ENCODE results near the gene SPOCK2. TPM values are rescaled to one million over a fixed set of nuclear protein-coding genes. Genes with fewer than 3 reads are reported as not detected.
A peak's percentile ranks its signal among the peaks of the same experiment; 100 is the strongest.

Gene SPOCK2
- total and polyA plus RNA-seq, 10 donors, result 12.6 to 64.3 (median 40.5) TPM

GRCh38 chr10:72085166-72085565, 3.2 kb downstream of the SPOCK2 start:
- peaks cover 0 to 5% (median 0%) of the 10 kb centered on the region in 6 donors for H3K36me3 ChIP-seq
- TF ChIP-seq POLR2AphosphoS5 (IDR thresholded peaks at IDR 0.05) (no peak), CTCF (IDR thresholded peaks at IDR 0.05 in 8 of 11, conservative IDR thresholded peaks at IDR 0.05 in 3 of 11) (no peak), POLR2A (IDR thresholded peaks at IDR 0.05) (no peak)
- peaks cover 10 to 100% (median 69%) of the 10 kb centered on the region in 6 donors for H3K4me1 ChIP-seq
- intact Hi-C loops (cut with DNase I; ENCODE audit: low total_unique reads), result no loop called here
- WGBS, 5 donors, result 86 to 98% (median 96%) methylated on average over 6 of the region's 6 CpGs
- H3K9me3 ChIP-seq, result no peaks in the 10 kb centered on the region
- peak overlapping the region in 3 of 8 donors; percentile 89 to 91 (median 90) for H3K27ac ChIP-seq
- no peak overlapping the region for H3K4me3 ChIP-seq
- H3K27me3 ChIP-seq (replicated peaks in 1 of 7), result peaks cover 0 to 30% (median 16%) of the 10 kb centered on the region in 7 donors
- no peak for DNase-seq

GRCh38 chr10:72083790-72084459, 4.4 kb downstream of the SPOCK2 start:
- H3K4me3 ChIP-seq, result peak overlapping the region in 2 of 8 donors; percentile 8 to 43
- no peaks in the 10 kb centered on the region for H3K9me3 ChIP-seq
- intact Hi-C loops (cut with DNase I; ENCODE audit: low total_unique reads), result no loop called here
- peak overlapping the region in 3 of 8 donors; percentile 29 to 91 (median 89) for H3K27ac ChIP-seq
- DNase-seq, result peak; percentile 72
- TF ChIP-seq CTCF (IDR thresholded peaks at IDR 0.05 in 8 of 11, conservative IDR thresholded peaks at IDR 0.05 in 3 of 11), result no peak
- peak; percentile 8 to 49 (median 12) for TF ChIP-seq POLR2AphosphoS5 (IDR thresholded peaks at IDR 0.05)
- TF ChIP-seq POLR2A (IDR thresholded peaks at IDR 0.05), result no peak
- peaks cover 0 to 5% (median 0%) of the 10 kb centered on the region in 6 donors for H3K36me3 ChIP-seq
- 76 to 87% (median 83%) methylated on average over 9 to 16 of the region's 16 CpGs for WGBS, 5 donors
- H3K27me3 ChIP-seq (replicated peaks in 1 of 7), result peaks cover 0 to 28% (median 16%) of the 10 kb centered on the region in 7 donors
- peaks cover 14 to 100% (median 74%) of the 10 kb centered on the region in 6 donors for H3K4me1 ChIP-seq

- 83 to 90% (median 88%) methylated on average over 5 to 6 of the region's 6 CpGs for WGBS, 5 donors
- DNase-seq, result no peak
- Histone ChIP-seq H3K36me3 (peaks cover 0 to 5% (median 0%) of the 10 kb centered on the region in 6 donors), H3K4me3 (peak overlapping the region in 2 of 8 donors; percentile 8 to 43), H3K27ac (peak overlapping the region in 2 of 8 donors; percentile 89 to 91), H3K4me1 (peaks cover 14 to 100% (median 67%) of the 10 kb centered on the region in 6 donors), H3K27me3 (replicated peaks in 1 of 7) (peaks cover 0 to 19% (median 14%) of the 10 kb centered on the region in 7 donors), H3K9me3 (no peaks in the 10 kb centered on the region)
- intact Hi-C loops (cut with DNase I; ENCODE audit: low total_unique reads), result no loop called here
- TF ChIP-seq POLR2AphosphoS5 (IDR thresholded peaks at IDR 0.05), result no peak
- no peak for TF ChIP-seq CTCF (IDR thresholded peaks at IDR 0.05 in 8 of 11, conservative IDR thresholded peaks at IDR 0.05 in 3 of 11)
- TF ChIP-seq POLR2A (IDR thresholded peaks at IDR 0.05), result no peak
These were observed 5.2 kb downstream of the SPOCK2 start for GRCh38 chr10:72082856-72083789.

All from spleen (tissue), 11 donors.